Fibroblast of skin of back (primary cell): Measurements from ENCODE around the gene FAM110A. TPM values are rescaled to one million over a fixed set of nuclear protein-coding genes. Genes with fewer than 3 reads are reported as not detected.
"Not testable (repeated sequence)": the region's sequence is repeated elsewhere in the genome, so short reads cannot be mapped to it uniquely, and the experiment has no call there.

Experiments
- DNase-seq: peaks from one replicate; pipeline ENCODE4 v3.0.0-alpha.2; 2013
- polyA plus RNA-seq, 2 experiments: library from polyadenylated mRNA; unstranded; fragments of 120-200 nt; gene quantifications; one replicate each; pipeline ENCODE4 v1.2.1, GENCODE V29; 2013; ENCODE audit not compliant: insufficient read length in 2 of 2

Gene FAM110A
- polyA plus RNA-seq (2013, experiment 1 of 2; ENCODE audit: insufficient read length): 8.7 TPM
- polyA plus RNA-seq (2013, experiment 2 of 2; ENCODE audit: insufficient read length): 1.7 TPM

DNA sequence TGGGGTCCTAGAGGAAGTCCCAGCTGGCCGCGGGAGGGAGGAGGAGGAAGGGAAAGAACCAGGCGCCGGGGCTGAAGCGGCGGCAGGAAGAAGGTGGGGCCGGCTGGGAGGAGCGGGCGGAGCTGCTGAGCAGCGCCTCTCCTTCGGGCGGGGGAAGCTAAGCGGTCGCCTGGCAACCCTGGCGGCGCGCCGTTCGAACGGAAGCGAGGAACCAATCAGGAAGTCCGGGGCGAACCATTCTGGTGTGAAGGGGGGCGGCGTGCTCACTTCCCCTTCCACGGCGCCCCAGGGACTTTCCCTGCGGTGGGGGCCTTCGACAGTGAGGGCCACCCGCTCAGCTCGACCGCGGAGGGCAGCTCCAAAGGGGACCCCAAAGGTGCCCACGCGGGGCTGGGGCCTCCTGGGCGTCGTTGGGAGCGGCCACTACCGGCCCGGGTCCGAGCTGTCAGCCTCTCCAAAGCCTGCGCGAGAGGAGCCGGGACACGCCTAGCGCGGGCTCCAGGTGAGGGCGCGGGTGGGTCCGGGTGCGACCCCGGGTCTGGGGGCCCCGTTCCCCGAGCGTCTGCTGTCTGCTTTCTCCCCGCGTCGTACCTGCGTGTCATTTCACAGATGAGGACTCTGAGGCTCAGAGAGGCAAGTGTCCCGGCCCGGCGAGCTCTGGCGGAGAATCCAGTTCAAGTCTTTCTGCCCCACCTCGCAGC is at the start of gene FAM110A:
Gene FAM110A, plus strand, starts transcription at position 266 of the 701 bp plus-strand sequence. CDS start 11,090 bp downstream, outside the sequence.
- DNase-seq: peak; percentile 94

DNA sequence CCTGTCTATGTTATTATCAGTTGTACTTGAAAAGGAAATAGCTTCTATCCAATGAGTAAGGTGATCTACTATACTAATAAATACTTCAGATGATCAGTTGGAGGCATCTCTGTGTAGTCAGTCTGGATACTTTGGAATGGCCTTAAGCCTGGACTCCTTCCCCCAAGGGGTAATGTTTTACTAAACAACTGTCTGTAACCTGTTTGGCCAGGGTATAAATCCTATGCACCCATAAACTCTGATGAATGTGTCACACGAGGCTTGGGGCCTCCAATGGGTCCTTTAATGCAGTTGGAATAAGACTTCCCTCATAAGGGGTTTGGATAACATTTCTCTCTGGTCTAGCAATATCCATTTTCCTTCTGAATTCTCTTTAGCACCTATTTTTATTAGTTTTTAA is 45.7 kb upstream of the FAM110A start:
- no peak for DNase-seq

DNA sequence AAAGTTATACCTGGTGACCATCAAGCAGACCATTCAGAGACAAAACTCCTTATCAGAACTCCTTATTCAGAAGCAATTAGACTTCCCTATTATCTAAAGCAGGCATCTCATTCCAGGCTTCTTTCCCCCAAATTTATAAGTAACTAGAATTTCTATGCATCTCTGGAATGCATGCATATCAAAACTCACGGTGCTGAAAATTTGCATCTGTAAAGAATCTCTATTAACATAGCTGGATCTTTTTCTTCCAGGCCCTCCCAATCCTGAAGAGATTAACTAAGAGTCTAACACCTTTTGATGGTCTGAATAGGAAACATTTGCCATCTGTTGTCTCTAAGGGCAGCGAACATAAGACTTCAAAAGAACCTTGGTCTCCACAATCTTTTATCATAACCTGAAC is 42.5 kb upstream of the FAM110A start:
- DNase-seq: no peak

DNA sequence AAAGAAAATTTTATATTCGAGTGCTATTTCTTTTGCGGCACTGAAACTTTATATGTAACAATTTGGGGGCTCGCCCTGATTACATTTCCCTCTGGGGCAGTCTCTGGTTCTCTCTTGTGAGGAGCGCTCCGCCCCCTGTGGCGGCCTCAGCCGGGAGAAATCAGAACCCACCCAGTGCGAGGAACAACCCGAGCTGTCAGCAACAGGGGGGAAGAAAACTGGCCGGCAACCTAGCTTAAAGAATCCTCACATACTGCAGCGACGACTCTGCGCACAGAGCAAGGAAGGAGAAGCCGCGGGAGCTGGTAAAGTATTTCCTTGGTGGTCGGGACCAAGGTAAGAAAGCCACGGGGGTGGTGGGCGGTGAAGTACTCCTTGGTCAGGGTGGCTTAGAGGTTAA is 41.3 kb upstream of the FAM110A start:
- DNase-seq: no peak

DNA sequence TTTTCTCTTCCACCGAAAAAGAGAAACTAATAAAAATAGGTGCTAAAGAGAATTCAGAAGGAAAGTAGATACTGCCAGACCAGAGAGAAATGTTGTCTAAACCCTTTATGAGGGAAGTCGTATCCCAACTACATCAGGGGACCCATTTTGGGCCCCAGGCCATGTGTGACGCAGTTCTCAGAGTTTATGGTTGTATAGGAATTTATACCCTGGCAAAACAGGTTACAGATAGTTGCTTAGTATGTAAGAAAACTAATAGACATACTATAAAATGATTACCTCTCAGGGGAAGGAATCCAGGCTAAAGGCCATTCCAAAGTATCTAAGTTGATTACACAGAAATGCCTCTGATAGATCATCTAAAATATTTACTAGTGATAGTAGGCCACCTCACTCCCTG is 36.6 kb upstream of the FAM110A start:
- no peak for DNase-seq

DNA sequence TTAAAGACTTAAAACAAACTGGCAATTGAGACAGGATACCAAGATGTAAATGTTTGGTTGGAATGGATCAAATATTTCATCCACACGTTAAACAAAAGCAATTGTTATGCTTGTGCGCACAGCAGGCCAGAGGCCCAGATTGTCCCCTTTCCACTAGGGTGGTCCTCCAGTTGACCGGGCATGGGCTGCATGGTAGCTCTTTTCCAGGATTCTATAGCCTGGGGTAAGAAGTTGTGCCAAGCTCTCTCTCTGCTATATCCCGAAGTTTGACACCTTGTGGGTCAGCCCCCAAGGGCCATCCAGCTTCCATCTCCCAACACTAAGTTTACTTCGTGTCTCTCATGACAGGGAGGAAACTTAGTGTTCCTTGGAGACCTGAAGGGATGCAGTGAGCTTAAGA is 34.8 kb upstream of the FAM110A start:
- not testable (repeated sequence) for DNase-seq

DNA sequence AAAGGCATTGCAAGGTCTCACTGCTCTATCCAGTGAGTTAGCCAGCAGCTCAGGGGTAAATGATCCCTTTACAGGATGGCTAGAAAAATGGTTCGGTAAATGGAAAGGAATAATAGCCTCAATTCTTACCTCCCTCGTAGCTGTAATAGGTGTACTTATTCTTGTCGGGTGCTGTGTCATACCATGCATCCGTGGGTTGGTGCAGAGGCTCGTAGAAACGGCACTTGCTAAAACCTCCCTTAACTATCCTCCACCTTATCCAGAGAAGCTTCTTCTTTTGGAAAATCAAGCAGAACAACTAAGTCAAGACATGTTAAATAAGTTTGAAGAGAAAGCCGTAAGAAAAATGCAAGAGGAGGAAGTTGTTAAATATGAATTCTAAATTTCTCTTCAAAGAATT is 33.5 kb upstream of the FAM110A start:
- DNase-seq: not testable (repeated sequence)

DNA sequence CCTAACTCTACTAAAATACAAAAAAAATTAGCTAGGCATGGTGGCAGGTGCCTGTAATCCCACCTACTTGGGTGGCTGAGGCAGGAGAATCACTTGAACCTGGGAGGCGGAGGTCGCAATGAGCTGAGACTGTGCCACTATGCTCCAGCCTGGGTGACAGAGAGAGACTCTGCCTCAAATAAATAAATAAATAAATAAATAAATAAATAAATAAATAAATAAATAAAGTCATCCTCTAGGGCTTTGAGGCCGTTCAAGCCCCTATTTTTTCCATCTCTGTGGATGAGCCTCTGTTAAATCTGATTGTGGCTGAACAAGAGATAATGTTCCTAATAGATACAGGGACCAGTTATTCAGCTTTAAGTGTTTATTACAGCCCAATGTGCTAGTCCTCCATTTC is 31.8 kb upstream of the FAM110A start:
- DNase-seq: no peak

DNA sequence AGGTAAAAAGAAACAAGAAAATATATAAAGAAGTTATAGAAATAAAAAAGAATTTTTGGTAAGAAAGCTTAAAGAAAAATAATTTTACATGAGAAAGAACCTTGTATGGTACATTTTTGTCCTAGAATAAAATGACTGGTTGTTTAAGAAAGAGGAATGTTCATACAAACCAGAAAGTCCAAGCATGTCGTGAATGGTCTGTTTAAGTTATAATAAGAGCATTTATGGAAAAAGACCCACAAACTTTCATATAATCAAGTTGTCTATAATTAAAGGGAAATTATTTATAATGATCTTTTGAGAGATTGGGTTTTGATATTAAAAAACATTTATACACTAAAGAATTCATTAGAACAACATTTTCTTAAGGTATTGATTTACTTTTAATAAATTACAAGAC is 27.8 kb upstream of the FAM110A start:
- DNase-seq: peak; percentile 8

DNA sequence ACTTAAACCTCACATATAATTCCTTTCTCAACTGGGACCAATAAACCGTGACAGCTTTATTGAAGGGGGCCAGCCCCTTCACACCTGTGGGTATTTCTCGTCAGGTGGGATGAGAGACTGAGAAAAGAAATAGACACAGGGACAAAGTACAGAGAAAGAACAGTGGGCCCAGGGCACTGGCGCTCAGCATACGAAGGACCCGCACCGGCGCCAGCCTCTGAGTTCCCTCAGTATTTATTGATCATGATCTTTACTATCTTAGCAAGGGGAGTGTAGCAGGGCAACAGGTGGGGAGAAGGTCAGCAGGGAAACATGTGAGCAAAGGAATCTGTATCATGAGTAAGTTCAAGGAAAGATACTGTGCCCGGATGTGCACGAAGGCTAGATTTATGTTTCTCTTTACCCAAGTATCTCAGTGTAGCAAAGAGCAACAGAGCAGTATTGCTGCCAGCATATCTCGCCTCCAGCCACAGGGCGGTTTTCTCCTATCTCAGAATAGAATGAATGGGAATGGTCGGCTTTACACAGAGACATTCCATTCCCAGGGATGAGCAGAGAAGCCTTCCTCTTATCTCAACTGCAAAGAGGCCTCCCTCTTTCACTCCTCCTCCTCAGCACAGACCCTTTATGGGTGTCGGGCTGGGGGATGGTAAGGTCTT is 21.6 kb upstream of the FAM110A start:
- not testable (repeated sequence) for DNase-seq

DNA sequence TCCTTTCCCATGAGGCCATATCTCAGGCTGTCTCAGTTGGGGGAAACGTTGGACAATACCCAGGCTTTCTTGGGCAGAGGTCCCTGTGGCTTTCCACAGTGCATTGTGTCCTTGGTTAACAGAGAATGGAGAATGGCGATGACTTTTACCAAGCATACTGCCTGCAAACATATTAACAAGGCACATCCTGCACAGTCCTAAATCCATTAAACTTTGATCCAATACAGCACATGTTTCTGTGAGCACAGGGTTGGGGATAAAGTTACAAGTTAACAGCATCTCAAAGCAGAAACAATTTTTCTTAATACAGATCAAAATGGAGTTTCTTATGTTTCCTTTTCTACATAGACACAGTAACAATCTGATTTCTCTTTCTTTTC is 21.1 kb upstream of the FAM110A start:
- DNase-seq: not testable (repeated sequence)

DNA sequence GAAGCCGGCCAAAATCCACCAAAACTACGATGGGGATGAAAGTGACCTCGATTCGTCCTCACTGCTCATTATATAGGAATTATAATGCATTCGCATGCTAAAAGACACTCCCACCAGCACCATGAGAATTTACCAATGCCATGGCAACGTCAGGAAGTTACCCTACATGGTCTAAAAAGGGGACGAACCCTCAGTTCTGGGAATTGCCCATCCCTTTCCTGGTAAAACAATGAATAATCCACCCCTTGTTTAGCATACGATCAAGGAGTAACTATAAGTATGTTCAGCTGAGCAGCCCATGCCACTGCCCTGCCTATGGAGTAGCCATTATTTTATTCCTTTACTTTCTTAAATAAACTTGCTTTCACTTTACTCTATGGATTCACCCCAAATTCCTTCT is 20.1 kb upstream of the FAM110A start:
- DNase-seq: no peak

DNA sequence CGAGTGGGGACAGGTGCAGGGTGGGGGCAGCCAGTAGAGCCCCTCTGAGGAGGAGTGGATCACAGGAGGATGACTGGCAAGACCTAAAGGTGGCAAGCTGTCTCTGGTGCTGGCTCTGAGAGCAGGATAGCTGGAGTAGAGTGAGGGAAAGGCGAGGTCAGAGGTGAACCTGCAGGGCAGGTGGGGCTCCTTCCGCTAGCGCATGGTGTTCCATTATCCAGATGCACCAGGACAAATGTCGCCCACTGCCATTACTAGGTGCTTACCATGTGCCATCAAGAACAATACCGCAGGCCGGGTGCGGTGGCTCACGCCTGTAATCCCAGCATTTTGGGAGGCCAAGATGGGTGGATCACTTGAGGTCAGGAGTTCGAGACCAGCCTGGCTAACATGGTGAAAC is 18.3 kb upstream of the FAM110A start:
- no peak for DNase-seq

DNA sequence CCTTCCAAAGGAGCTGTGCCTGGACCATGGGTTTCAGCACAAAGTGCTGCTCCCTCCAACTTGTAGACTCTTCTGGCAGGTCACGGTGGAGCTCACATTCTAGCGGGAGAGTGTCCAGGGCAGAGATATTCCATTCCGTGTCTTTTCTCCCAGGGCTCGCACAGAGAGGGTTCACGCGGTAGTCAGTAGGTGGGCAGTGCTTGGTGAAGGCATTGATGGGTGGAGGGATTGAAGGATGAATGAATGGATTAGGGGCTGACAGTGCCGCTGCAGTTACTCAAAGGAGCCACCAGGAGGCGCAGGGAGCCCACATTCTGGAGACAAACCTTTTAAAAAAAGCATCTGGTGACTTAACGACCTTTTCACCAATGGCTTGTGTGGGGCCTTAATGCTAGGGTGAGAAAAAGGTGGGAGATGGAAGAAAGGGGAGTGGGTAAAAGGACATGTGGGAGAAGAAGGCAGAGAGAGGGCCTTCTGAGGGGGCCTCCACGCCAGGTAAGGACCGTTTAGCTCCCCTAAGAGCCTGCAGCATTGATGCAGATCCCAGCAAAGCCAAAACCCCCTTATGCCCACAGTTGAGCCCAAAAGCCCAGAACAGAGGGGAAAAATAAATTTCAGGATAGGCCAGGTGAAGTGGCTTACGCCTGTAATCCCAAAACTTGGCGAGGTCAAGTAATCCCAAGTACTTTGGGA is 17.5 kb upstream of the FAM110A start:
- DNase-seq: peak; percentile 48

DNA sequence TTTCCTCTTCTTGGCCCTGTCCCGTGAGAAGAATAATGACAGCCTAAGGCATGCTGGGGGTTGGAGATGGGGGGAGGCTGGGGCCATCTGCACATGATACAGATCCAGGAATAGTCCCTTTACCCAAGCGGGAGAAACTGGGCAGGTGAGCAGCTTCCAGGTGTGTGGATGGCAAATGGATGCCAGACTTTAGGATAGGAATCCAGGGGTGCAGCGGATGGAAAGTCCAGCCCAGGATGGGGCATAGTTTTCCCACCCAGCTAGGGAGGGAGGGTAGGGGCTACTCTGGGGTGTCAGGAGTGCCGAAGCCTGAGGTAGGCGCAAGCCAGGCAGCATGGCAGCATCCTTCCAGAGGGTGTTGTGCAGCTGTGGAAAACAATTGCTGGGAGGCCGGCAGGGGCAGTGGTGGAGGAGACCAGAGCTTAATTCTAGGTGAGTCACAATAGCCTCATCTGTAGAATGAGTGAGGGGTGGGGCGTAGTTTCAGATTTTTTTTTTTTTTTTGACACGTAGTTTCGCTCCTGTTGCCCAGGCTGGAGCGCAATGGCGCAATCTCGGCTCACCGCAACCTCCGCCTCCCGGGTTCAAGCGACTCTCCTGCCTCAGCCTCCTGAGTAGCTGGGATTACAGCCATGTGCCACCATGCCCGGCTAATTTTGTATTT is 15.4 kb upstream of the FAM110A start:
- DNase-seq: no peak

DNA sequence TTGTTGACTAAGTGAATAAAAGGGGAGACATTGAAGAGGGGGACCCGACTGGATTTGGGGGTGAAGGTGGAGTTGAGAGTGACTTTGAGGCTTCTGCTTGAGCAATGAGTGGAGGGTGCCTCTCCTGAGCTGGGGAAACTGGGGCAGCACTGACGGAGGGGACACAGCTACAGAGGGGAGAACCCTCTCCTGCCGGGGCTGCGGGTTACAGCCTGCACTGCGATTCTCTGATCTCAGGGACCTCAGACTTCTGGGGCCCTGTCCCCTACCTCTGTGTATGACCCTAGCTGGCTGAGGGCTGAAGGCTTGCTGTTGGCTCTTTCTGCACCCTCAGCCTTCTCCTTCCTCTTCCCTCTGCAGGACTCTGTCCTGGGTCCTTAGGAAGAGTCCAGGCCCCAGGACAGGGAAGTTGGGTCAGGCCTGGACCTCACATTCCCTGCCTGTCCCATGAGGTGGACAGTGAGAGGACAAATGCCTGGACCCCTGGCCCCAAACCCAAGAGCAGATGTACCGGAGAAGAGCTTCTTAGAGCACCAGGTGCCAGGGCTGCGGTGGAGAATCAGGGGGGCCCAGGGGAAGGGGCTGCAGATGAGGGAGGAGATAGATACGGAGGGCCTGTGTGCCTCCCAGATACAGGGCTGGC is 13.7 kb upstream of the FAM110A start:
- no peak for DNase-seq

DNA sequence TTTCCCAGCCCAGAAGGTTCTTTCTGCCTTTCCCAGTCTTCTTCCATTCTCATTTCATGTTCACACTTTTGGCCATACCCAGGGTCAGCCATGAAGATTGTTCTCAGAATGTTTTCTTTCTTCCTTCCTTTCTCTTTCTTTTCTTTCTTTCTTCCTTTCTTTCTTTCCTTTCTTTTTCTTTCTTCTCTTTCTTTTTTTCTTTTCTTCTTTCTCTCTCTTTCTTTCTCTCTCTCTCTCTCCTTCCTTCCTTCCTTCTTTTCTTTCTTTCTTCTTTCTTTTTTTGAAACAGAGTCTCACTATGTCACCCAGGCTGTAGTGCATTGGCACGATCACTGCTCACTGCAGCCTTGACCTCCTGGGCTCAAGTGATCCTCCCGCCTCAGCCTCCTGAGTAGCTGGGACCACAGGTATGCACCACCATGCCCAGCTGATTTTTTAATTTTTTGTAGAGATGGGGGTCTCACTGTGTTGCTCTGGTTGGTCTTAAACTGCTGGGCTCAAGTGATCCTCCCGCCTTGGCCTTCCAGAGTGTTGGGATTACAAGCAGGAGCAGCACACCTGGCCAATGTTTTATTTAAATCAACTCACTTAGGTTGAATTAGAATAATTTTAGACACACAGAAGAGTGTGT is 13.1 kb upstream of the FAM110A start:
- DNase-seq: no peak

DNA sequence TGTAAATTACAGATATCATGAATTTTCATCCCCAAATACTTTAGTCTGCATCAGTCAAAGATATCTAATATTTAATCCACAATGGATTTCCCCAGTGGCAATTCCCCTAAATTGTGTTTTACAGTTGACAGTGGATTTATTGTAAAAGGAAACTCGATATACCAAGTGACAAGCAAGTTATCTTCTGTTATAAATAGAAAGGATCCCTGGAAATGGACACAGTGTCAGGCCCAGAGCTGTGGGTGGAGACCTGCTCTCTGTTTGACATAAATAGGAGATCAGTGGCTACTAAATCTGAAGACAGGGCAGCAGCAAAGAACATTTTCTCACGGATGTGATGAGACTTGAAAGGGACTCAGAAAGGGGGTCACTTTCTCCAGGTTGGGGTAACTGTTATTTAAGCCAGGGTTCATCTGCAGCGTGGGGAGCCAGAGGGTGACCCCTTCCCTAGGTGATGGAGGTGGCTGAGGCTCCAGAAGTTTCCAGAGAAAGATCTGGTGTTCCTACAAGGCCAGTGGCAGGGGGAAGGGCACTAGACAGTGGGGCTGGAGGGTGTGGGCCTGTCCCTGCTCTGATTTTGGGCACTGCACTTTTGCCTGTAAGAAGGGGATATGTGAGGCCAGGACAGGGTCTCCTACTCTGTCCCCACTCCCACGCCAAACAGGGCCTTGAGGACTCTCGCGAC is 12.3 kb upstream of the FAM110A start:
- DNase-seq: no peak

DNA sequence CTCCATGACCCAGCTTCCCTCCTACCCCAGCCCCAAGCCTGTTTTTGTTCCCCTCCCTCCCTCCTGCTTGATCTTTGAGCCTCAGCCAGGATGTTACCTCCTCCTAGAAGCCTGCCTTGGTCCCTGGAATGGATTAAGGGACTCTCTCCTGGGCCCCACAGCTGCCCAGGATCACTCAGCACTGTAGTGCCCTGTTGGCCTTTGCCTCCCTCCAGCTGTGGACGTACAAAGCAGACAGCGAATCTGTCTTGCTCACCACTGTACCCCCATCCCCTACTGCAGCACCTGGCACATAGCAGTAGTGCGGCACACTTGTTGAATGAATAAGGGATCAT is 11.8 kb upstream of the FAM110A start:
- DNase-seq: no peak

DNA sequence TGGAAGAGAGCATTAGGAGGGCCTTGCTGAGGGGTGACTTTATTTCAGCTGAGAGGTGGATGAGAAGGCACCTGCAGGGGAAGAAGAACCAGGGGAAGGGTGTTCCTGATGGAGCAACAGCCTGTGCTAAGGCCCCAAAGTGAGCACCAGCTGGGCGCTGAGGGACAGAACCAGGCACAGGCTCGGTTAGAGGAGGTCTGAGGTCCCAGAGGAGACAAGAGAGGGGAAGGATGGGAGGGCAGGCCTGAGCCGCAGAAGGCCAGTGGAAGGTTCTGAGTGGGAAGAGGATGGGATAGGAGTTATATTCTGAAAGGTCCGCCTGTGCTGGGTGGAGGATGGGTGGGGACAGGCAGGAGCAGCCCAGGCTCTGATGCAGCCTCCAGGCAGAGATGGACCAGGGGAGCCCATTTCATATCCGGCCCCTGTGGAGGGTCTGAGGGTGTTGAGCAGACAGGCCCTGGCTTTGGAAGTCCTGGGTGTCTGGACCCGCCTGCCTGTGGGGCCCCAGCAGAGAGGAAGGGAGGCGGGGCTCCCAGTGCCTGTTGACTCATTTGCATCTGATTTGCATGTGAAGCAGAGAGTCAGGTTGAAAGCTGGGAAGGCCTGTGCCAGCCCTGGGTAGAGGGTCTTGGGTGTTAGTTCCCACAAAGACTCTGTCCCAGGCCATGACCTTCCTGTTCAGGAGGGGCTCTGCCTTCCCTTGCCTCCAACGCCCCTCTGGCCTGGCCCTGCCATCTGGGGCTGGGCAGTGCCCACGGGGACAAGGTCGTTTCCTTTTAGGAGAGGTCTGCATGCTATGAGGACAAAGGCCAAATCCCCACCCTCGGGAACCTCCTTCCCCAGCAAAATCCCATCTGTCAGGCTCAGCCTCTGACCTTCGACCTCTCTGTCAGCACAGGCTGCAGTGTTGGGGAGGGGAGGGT is 10.6 kb upstream of the FAM110A start:
- no peak for DNase-seq

DNA sequence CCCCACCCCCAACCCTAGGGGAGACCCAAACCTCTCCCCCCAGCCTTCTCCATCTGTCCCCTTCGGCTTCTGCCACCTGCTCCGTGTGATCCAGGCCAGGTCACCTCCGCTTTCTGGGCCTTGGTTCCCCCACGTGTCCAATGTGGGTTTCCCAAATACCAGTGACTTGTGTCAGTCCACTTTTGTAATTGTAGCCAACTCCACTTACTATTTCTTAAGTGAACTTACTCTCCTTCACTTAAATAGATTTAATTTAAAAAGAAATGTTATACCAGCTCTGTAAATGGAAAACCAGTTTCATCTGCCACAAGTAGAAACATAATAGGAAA is 10.0 kb upstream of the FAM110A start:
- DNase-seq: no peak
